VCaP (cell line): ENCODE data around the gene ADGRG2.
A peak's percentile ranks its signal among the peaks of the same experiment; 100 is the strongest.

Experiments used
- H3K27ac ChIP-seq: fragments of 450-650 bp; 2 replicates; pipeline ENCODE4 v1.5.1; 2017
- CTCF ChIP-seq: fragments of 450-650 bp; conservative IDR thresholded peaks from 2 replicates; pipeline ENCODE4 v1.5.1; 2017; ENCODE audit warnings: mild to moderate bottlenecking, moderate library complexity

Gene ADGRG2

GRCh38 chrX:18970465-18970864 is 151.8 kb downstream of the ADGRG2 start:
- H3K27ac ChIP-seq = no peak overlapping the region

GRCh38 chrX:18966624-18967023 is 155.6 kb downstream of the ADGRG2 start:
- no peak overlapping the region for H3K27ac ChIP-seq
- TF ChIP-seq CTCF = no peak

More at GRCh38 chrX:18970465-18970864, 151.8 kb downstream of the ADGRG2 start:
- no peak for TF ChIP-seq CTCF

GRCh38 chrX:18964901-18965300 is 157.4 kb downstream of the ADGRG2 start:
- no peak for TF ChIP-seq CTCF
- H3K27ac ChIP-seq = 0 out of 2 replicates have a peak overlapping the region, but pooled peaks have one; percentile 18

- H3K27ac ChIP-seq = peak overlapping the region; percentile 18; the same call in 1 of the 2 replicates
- no peak for TF ChIP-seq CTCF
Measured at GRCh38 chrX:18964026-18964425, 158.2 kb downstream of the ADGRG2 start.

GRCh38 chrX:18962329-18962728 is 159.9 kb downstream of the ADGRG2 start:
- H3K27ac ChIP-seq = no peak overlapping the region
- TF ChIP-seq CTCF = no peak

GRCh38 chrX:18961686-18962085 is 160.6 kb downstream of the ADGRG2 start:
- TF ChIP-seq CTCF = no peak
- H3K27ac ChIP-seq = no peak overlapping the region

- no peak for TF ChIP-seq CTCF
- H3K27ac ChIP-seq = peak overlapping the region; percentile 57
Measured at GRCh38 chrX:18956303-18957032, 165.8 kb downstream of the ADGRG2 start.
